Medulla oblongata (tissue), 1 donor: Measurements from ENCODE around the gene RILP.
A peak's percentile ranks its signal among the peaks of the same experiment; 100 is the strongest.

Experiments
- DNase-seq: peaks from one replicate; pipeline ENCODE4 v3.0.0-alpha.2; 2015; ENCODE audit errors: extremely low spot score

Gene RILP

DNA sequence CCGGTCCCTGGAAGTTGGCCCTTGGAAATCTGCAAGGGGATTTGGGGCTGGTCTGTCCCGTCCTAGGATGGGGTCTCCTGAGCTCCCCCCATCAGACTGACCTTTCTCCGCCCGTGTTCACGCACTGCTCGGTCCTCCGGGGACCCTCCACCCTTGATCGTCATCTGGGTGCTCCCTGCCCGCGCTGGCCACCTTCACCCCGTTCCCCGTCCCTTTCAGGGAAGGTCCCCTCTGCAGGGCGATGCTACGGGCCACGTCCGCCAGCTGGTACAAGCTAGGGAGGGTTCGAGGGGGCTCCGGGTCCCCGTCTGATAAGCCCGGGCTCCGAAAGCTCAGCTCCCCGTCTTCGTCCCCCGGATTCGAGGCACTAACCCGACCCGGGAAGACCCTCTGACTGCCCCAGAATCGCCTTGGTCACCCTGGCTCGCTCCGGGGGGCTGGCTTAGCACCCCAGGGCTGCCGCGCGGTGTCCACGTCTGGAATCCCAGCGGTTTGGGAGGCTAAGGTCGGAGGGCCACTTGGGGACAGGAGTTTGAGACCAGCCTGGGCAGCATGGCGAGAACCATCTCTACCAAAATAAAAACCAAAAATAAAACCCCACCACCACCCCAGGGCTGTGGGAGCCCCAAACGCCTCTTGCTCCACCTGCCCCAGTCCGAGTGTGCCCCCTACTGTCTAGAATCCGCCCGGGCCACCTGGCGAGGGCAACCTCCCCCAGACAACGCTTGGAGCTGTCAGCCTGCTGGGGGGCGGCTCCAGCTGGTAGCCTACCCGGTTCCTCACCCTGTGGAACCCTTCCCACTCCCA lies 20.0 kb downstream of the RILP start:
- DNase-seq: peak; percentile 77

DNA sequence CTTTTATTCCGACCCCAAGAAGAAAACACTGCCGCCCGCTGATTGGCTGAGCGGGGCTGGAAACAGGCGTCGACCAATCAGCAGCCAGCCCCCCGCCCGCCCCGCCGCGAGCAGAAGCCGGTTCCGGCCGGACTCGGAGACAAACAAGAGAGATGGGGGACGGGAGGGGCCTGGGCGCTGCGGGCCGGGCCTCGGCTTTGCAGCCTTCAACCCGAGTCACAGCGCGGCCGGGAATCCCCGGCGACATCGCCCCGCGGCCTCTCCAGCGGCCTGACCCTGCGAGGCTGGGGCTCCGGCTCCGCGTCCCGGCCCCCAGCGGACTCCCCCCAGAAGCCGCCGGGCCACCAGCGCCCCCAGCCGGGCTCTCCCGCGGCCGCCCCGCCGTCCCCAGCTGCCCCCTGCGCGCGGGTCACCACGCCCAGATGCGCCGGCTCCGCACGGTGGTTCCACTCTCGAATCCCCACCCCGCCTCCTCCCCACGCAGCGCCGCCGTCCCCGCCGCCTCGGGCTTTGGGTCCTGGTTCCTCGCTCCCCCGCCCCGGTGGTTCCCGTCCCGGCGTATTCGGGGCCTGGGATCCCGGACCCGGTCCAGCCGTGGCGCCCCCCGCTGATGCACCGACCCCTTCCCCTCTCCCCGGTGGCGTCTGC lies 20.7 kb downstream of the RILP start:
- DNase-seq: peak; percentile 97

DNA sequence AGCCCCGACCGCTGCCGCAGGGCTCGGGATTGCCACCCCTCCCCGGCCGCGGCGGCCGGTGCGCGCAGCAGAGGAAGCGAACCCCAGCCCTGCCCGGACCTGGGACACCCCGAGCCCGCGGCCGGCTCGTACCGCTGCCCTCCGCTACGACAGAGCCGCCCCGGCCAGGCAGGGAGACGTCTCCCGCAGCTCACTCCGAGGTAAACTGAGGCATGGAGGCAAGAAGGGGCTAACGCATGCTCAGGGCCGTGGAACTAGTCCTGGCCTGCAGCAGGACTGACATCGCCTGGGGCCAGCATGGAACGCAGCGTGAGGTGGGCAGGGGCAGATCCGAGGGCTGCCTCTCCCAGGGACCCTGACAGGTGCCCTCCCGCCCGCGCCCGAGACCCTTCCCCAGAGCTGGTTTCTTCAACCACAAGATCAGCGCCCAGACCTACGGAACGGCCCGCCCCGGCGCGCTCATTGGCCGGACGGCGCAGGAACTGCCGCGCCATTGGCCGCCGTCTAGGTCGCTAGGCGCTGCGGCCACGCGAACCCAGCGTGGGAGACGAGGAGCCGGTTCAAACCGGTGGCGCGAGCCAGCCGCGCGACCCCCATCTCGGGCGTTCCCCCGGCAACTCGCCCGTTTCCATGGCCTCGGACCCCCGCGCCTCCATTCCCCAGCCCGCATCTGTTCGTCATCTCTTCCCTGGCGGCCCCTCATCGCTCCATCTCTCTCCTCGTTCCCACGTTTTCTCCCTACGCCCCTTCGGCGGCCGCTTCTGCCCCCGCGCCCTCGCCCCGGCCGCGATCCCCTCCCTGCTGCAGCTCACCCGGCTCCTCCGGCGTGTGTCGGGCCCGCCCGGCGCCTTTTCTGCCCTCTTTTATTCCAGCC lies 21.4 kb downstream of the RILP start, which contains the start of gene SLC43A2:
TSS of gene SLC43A2 (minus strand) at position 853 of the 874 bp plus-strand sequence. CDS start 960 bp downstream, outside the sequence.
- DNase-seq: peak; percentile 91

DNA sequence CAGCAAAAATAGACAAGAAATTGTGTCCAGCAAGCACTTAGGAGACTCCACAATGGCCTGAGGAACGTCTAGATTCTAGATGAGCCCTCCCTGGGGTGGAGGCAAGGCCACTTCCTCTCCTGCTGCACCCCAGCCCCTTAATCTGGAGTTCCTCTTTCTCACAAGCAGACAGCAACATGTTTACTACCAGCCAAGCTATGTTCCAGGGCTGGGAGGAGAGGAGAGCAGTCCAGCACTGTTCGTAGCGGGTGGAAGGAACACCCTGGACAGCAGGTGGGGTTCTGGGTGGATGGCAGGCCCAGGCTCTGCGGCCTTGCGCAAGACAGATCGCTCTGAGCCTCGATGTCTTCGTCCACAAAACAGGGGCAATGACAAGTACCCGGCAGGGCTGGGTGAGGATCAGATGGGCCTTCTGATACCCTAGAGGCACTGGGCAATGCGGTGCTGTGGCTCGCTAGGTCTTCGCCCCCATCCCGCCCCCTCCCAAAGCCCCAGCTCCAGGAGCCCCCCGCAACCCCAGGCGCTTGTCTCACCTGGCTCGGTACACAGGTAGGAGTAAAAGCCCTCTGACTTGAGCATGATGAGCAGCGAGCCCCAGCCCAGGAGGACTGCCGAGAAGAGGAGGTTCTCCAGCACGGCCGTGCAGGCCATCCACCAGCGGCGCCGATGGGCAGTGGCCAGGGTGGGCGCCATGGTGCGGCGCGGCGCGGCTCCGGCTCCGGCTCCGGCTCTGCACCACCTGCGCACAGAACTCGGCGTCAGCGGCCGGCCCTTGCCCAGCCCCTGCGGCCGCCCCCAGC lies 22.3 kb downstream of the RILP start:
- peak; percentile 80 for DNase-seq

- DNase-seq: no peak
These were observed 23.3 kb downstream of the RILP start for GRCh38 chr17:1626333-1626732.

DNA sequence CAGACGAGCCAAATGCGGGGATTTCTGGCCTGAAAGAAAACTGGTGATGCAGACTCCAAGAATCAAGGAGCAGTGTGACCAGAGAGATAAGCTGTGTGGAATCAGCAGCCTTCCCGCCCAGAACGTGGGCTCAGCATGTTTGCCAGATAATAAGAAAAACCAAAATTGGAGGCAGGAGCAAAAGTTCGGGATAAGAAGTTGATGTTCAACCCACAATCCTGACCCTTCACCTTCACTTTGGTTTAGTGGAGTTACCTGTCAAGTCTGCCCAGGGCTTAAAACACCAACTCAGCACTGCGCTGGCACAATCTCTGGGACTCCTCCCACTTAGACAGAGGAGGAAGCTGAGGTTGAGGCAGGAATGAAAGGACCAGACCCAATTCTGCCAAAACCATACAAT lies 24.1 kb downstream of the RILP start:
- DNase-seq: peak; percentile 45

GRCh38 chr17:1625053-1625452 lies 24.6 kb downstream of the RILP start:
- DNase-seq: no peak

GRCh38 chr17:1624650-1625049 lies 25.0 kb downstream of the RILP start:
- DNase-seq: no peak

DNA sequence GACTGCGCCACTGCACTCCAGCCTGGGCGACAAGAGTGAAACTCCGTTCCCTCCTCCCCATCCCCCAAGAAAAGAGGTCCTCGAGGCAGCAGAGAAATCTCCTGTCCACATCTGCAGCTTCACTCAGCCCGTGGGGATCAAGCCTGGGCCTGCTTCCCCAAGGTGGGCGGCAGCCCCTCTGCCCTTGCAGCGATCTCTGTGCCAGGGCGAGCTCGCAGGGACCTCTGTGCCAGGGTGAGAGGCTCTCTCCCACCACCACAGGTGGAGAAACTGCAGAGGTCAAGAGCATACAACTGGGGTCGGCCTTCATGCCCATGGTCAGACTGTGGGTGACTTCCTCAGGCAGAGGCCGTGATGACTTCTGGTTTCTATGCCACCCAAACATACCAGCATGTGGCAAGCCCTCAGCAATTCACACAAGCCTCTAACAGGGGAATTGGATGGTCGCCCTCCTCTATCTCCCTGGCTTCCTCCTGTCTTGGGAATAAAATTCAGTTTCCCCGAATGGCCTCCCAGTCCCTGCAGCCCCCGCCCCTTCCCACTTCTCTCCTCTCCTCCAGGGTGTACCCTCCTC lies 26.5 kb downstream of the RILP start:
- no peak for DNase-seq

DNA sequence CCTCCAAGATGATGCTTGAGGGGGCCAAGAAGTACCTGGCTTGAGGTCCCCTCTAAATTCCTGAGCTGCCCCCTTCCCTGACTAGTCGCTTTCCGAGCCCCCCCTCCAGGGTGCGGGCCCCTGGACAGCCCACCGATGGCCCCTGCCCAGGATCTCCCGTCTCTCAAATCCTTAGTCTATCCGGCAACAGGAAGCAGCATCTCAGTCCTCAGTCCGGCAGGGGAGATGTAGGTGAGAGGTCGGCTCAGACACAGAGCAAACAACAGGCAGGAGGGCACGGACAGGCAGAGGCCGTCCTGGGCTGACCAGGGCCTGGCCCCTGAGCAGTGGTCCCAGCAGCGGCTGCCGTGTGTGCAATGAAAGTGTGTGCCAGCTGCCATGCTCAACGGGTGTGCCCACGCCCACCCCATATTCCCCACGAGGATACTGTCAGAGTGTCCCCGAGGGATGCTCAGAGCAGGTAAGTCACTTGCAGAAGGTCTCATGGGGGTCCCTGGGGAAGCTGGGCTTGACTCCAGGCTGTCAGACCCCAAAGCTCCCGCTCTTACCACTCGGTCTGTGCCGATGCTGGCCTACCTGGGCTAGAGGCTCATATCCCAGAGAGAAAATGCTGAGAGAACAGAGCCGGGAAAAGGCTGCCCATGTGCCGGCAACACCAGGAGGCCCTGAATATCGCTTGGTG lies 28.3 kb downstream of the RILP start:
- no peak for DNase-seq

- no peak for DNase-seq
These were observed 29.2 kb downstream of the RILP start for GRCh38 chr17:1620486-1620885.

GRCh38 chr17:1617620-1618174 lies 32.0 kb downstream of the RILP start:
- no peak for DNase-seq

DNA sequence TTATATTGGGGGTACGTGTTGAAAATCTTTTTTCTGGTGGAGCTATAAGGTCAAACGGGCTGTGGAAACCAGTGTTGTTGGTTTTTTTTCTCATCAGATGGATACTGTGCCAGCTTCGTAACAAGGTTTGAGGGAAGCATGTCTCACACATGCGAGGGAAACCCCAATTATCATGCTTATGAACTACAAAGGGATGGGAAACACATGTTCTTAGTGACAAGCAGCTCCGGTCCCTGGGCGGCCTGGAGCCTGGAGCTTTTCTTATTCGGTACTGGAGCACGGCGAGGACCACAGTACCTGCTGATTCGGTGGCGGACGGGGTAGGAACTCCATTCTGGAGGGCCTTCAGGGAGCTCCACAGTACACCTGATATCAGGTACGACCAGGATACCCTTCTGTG lies 33.6 kb downstream of the RILP start:
- no peak for DNase-seq

GRCh38 chr17:1612400-1612799 lies 37.3 kb downstream of the RILP start:
- no peak for DNase-seq

DNA sequence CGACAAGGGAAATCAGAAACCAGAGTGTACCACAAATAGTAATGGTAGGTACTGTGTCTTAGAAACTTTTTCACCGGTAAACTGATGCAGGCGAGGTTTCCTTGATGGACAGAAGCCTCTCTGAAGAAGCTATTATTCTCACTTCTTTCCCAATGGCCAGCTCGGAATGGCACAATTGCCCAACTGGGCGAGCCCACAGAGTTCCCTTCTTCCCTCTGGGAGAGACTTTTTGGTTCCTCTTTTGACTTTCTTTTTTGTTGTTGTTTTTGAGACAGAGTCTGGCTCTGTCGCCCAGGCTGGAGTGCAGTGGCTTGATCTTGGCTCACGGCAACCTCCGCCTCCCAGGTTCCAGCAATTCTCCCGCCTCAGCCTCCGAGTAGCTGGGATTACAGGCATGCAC lies 38.0 kb downstream of the RILP start:
- peak; percentile 78 for DNase-seq

- DNase-seq: no peak
These were observed 41.0 kb downstream of the RILP start for GRCh38 chr17:1608676-1609075.

GRCh38 chr17:1607971-1608320 lies 41.7 kb downstream of the RILP start:
- no peak for DNase-seq

GRCh38 chr17:1606352-1606985 lies 43.2 kb downstream of the RILP start:
- no peak for DNase-seq

DNA sequence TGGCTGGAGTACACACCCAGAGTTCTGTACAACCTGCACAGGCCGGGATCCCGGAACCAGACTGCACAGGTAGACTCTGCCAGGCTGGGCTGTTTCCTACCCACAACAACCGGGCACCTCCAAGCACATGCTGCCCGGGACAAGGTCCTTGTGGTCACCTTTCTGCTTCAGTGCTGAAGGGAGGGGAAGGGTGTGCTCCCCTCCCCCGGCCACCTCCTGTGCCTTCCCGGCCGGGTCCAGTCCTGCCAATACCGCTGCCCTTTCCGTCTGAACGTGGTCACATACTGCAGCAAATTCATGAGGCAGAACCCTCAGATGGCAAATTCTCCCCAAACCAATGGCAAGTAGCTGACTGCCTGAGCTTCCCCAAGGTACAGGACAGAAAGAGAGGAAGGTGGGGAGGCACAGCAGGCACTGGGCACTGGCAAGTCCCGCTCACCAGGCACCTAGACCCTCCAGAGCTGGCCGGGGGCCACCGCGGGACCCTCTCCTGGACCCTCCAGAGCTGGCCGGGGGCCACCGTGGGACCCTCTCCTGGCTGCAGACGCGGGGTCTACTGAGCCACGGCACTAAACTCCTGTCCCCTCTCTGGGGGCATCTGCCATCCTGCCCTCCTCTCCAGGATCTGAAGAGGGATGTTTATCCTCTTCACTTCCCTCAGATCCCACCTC lies 43.9 kb downstream of the RILP start:
- DNase-seq: no peak
